Neural cell (in vitro differentiated cells): ENCODE results near the gene KIAA0513. TPM values are rescaled to one million over a fixed set of nuclear protein-coding genes. Genes with fewer than 3 reads are reported as not detected.

Experiments used
- H2AFZ ChIP-seq: fragments of 200-600, 300-800 bp; sonication (generic), shearing (Covaris generic); 2 replicates; pipeline ENCODE4 v1.6.0; 2014; ENCODE audit warnings: low read depth, mild to moderate bottlenecking, antibody characterized with exemption, low read length, moderate library complexity
- H3F3A ChIP-seq: fragments of 200-600 bp; shearing (Covaris generic); 2 replicates; pipeline ENCODE4 v1.6.1; 2016; ENCODE audit warnings: mild to moderate bottlenecking, moderate library complexity, mixed read lengths, antibody characterized with exemption, low read length; ENCODE audit not compliant: insufficient read depth, poor library complexity, severe bottlenecking
- H3K27ac ChIP-seq: fragments of 200-600, 300-800 bp; sonication (generic), shearing (Covaris generic); 2 replicates; pipeline ENCODE4 v1.5.1; 2014; ENCODE audit warnings: mild to moderate bottlenecking, low read length, moderate library complexity
- H3K27me3 ChIP-seq: fragments of 300-800, 200-600 bp; sonication (generic), shearing (Covaris generic); 2 replicates; pipeline ENCODE4 v1.6.0; 2014; ENCODE audit warnings: mild to moderate bottlenecking, low read depth, low read length, moderate library complexity; ENCODE audit not compliant: insufficient read depth
- H3K36me3 ChIP-seq: fragments of 300-800, 200-600 bp; sonication (generic), shearing (Covaris generic); 2 replicates; pipeline ENCODE4 v1.5.1; 2014; ENCODE audit warnings: mild to moderate bottlenecking, antibody characterized with exemption, low read length, moderate library complexity; ENCODE audit not compliant: insufficient read depth
- H3K4me2 ChIP-seq: fragments of 300-800, 200-600 bp; sonication (generic), shearing (Covaris generic); 2 replicates; pipeline ENCODE4 v1.6.0; 2014; ENCODE audit warnings: mild to moderate bottlenecking, low read length
- H3K4me3 ChIP-seq: fragments of 300-800, 200-600 bp; sonication (generic), shearing (Covaris generic); 2 replicates; pipeline ENCODE4 v1.5.1; 2014; ENCODE audit warnings: mild to moderate bottlenecking, low read length, moderate library complexity
- H3K79me2 ChIP-seq: fragments of 200-600 bp; shearing (Covaris generic); replicated peaks from 2 replicates; pipeline ENCODE4 v1.6.0; 2014; ENCODE audit warnings: mild to moderate bottlenecking, low read length, moderate library complexity; ENCODE audit not compliant: insufficient read depth
- H3K9ac ChIP-seq: fragments of 300-800, 200-600 bp; sonication (generic), shearing (Covaris generic); 2 replicates; pipeline ENCODE4 v1.6.1; 2016; ENCODE audit warnings: mild to moderate bottlenecking, low read length, mixed read lengths
- H3K9me2 ChIP-seq: fragments of 200-600 bp; shearing (Covaris generic); 2 replicates; pipeline ENCODE4 v1.6.1; 2016; ENCODE audit warnings: mild to moderate bottlenecking, low read length, mixed read lengths; ENCODE audit not compliant: insufficient read depth
- H3K9me3 ChIP-seq: fragments of 200-600, 300-800 bp; sonication (generic), shearing (Covaris generic); 2 replicates; pipeline ENCODE4 v1.6.1; 2016; ENCODE audit warnings: mild to moderate bottlenecking, mixed run types, low read length, moderate library complexity, mixed read lengths
- H4K20me1 ChIP-seq: fragments of 200-600 bp; shearing (Covaris generic); 2 replicates; pipeline ENCODE4 v1.6.1; 2016; ENCODE audit warnings: mild to moderate bottlenecking, mixed run types; ENCODE audit not compliant: insufficient read depth
- EP300 ChIP-seq: fragments of 450-650 bp; conservative IDR thresholded peaks from 2 replicates; pipeline ENCODE4 v1.6.1; 2014; ENCODE audit warnings: antibody characterized with exemption, mild to moderate bottlenecking, moderate library complexity; ENCODE audit not compliant: poor library complexity, severe bottlenecking
- EZH2 ChIP-seq: fragments of 200-600, 300-800 bp; shearing (Covaris generic), sonication (generic); IDR thresholded peaks from 2 replicates; pipeline ENCODE4 v1.6.1; 2014; ENCODE audit warnings: antibody characterized with exemption, low read length, borderline replicate concordance, mild to moderate bottlenecking; ENCODE audit not compliant: insufficient read depth, poor library complexity, severe bottlenecking
- MXI1 ChIP-seq: fragments of 450-650 bp; conservative IDR thresholded peaks from 2 replicates; pipeline ENCODE4 v1.6.1; 2014; ENCODE audit warnings: antibody characterized with exemption, mild to moderate bottlenecking; ENCODE audit not compliant: poor library complexity, severe bottlenecking
- POLR2AphosphoS5 ChIP-seq: IDR thresholded peaks from 2 replicates; pipeline ENCODE4 v1.6.1; 2012
- RAD21 ChIP-seq: fragments of 450-650 bp; conservative IDR thresholded peaks from 2 replicates; pipeline ENCODE4 v1.6.1; 2014; ENCODE audit warnings: antibody characterized with exemption, mild to moderate bottlenecking, moderate library complexity
- SMC3 ChIP-seq: fragments of 450-650 bp; conservative IDR thresholded peaks from 2 replicates; pipeline ENCODE4 v1.6.1; 2014; ENCODE audit warnings: antibody characterized with exemption, mild to moderate bottlenecking, moderate library complexity; ENCODE audit not compliant: poor library complexity
- TAF1 ChIP-seq: IDR thresholded peaks from 2 replicates; pipeline ENCODE4 v1.6.1; 2012; ENCODE audit warnings: low read depth
- polyA plus RNA-seq: library from polyadenylated mRNA; depleted of rRNA; stranded (reverse); fragments of >200 nt; gene quantifications from 2 replicates; pipeline ENCODE4 v1.2.3, GENCODE V29; 2014
- TF ChIP-seq, protein P1 (sequence below): fragments of 450-650 bp; IDR thresholded peaks from 2 replicates; pipeline ENCODE4 v1.5.1; 2014; ENCODE audit warnings: antibody characterized with exemption, mild to moderate bottlenecking, moderate library complexity; ENCODE audit not compliant: poor library complexity, severe bottlenecking
- TF ChIP-seq, protein P2 (sequence below): IDR thresholded peaks from 2 replicates; pipeline ENCODE4 v1.6.1; 2012; ENCODE audit warnings: borderline replicate concordance

Gene KIAA0513
- polyA plus RNA-seq, 1 donor from 2014 or later, result 18.9 TPM

DNA sequence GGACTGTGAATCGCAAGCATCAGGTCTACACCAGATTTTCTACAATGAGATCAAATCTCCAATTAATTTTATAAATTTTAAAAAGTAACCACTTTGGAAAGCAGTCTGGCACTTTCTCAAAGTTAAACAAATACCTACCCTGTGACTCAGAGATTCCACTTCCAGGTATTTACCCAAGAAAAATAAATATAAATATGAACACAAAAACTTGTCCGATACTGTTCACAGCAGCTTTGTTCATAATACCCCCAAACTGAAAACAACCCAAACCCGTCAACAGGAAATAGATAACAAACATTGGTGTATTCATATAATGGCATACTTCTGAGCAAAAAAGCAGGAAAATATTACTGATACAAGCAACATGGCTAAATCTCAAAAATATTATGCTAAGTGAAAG, 28.4 kb upstream of the KIAA0513 start:
- H3K9me2 ChIP-seq, result no peaks in the 10 kb centered on the region
- H3K4me2 ChIP-seq, result no peak overlapping the region
- TF ChIP-seq EZH2, result no peak
- no peak for TF ChIP-seq RAD21
- TF ChIP-seq, protein P1, sequence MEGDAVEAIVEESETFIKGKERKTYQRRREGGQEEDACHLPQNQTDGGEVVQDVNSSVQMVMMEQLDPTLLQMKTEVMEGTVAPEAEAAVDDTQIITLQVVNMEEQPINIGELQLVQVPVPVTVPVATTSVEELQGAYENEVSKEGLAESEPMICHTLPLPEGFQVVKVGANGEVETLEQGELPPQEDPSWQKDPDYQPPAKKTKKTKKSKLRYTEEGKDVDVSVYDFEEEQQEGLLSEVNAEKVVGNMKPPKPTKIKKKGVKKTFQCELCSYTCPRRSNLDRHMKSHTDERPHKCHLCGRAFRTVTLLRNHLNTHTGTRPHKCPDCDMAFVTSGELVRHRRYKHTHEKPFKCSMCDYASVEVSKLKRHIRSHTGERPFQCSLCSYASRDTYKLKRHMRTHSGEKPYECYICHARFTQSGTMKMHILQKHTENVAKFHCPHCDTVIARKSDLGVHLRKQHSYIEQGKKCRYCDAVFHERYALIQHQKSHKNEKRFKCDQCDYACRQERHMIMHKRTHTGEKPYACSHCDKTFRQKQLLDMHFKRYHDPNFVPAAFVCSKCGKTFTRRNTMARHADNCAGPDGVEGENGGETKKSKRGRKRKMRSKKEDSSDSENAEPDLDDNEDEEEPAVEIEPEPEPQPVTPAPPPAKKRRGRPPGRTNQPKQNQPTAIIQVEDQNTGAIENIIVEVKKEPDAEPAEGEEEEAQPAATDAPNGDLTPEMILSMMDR, result no peak
- no peak for TF ChIP-seq MXI1
- TF ChIP-seq TAF1, result no peak
- TF ChIP-seq POLR2AphosphoS5, result no peak
- TF ChIP-seq SMC3, result no peak
- TF ChIP-seq, protein P2, sequence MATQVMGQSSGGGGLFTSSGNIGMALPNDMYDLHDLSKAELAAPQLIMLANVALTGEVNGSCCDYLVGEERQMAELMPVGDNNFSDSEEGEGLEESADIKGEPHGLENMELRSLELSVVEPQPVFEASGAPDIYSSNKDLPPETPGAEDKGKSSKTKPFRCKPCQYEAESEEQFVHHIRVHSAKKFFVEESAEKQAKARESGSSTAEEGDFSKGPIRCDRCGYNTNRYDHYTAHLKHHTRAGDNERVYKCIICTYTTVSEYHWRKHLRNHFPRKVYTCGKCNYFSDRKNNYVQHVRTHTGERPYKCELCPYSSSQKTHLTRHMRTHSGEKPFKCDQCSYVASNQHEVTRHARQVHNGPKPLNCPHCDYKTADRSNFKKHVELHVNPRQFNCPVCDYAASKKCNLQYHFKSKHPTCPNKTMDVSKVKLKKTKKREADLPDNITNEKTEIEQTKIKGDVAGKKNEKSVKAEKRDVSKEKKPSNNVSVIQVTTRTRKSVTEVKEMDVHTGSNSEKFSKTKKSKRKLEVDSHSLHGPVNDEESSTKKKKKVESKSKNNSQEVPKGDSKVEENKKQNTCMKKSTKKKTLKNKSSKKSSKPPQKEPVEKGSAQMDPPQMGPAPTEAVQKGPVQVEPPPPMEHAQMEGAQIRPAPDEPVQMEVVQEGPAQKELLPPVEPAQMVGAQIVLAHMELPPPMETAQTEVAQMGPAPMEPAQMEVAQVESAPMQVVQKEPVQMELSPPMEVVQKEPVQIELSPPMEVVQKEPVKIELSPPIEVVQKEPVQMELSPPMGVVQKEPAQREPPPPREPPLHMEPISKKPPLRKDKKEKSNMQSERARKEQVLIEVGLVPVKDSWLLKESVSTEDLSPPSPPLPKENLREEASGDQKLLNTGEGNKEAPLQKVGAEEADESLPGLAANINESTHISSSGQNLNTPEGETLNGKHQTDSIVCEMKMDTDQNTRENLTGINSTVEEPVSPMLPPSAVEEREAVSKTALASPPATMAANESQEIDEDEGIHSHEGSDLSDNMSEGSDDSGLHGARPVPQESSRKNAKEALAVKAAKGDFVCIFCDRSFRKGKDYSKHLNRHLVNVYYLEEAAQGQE, result no peak
- no peak for TF ChIP-seq EP300
- H3K4me3 ChIP-seq, result no peak overlapping the region
- no peaks in the 10 kb centered on the region for H3K27me3 ChIP-seq
- no peak overlapping the region for H3K9ac ChIP-seq
- no peak overlapping the region for H2AFZ ChIP-seq
- no peaks in the 10 kb centered on the region for H3K36me3 ChIP-seq
- H3K27ac ChIP-seq, result no peak overlapping the region
- H3K79me2 ChIP-seq, result peaks cover 10% of the 10 kb centered on the region
- H3F3A ChIP-seq, result no peaks in the 10 kb centered on the region
- H3K9me3 ChIP-seq, result no peaks in the 10 kb centered on the region
- no peaks in the 10 kb centered on the region for H4K20me1 ChIP-seq

DNA sequence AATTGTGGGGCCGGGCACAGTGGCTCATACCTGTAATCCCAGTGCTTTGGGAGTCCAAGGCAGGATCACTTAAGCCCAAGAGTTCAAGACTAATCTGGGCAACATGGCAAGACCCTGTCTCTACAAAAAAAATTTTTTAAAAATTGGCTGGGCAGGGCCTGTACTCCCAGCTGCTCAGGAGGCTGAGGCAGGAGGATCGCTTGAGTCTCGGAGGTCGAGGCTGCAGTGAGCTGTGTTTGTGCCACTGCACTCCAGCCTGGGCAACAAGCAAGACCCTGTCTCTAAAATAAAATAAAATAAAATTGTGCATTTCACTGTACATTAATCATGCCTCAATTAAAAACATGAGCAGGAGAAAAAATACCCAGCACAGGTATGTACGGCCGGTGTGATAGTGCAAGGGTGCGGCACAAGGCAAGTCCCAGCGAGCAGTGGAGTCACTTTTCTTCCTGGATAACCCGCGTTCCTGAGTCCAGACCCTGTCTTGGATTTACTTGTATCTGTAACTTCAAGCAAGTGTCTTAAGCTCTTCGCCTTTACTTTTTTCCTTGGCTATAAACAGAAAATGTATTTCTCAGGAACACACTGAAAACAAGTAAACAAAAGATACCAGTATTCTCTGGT, 27.6 kb upstream of the KIAA0513 start:
- Histone ChIP-seq H3K79me2 (peaks cover 16% of the 10 kb centered on the region), H3K4me2 (no peak overlapping the region), H3K9ac (no peak overlapping the region), H3K9me3 (no peaks in the 10 kb centered on the region), H3K4me3 (no peak overlapping the region), H3K27ac (no peak overlapping the region), H3K9me2 (no peaks in the 10 kb centered on the region), H3K27me3 (no peaks in the 10 kb centered on the region), H4K20me1 (no peaks in the 10 kb centered on the region), H3F3A (no peaks in the 10 kb centered on the region), H2AFZ (no peak overlapping the region), H3K36me3 (no peaks in the 10 kb centered on the region)
- TF ChIP-seq MXI1 (no peak), EZH2 (no peak), EP300 (no peak), TAF1 (no peak), RAD21 (no peak), SMC3 (no peak), POLR2AphosphoS5 (no peak)
- TF ChIP-seq, protein P2, result no peak
- TF ChIP-seq, protein P1, result no peak
